NCI-H82 treated with DMSO at 0.1 percent for 48 hours (cell line): ENCODE measurements around the gene TSKS.

Source experiments
- DNase-seq: peaks from one replicate; lab custom pipeline; 2025; ENCODE audit not compliant: unreplicated experiment; lab: John Stamatoyannopoulos, UW

TSKS gene, protein sequence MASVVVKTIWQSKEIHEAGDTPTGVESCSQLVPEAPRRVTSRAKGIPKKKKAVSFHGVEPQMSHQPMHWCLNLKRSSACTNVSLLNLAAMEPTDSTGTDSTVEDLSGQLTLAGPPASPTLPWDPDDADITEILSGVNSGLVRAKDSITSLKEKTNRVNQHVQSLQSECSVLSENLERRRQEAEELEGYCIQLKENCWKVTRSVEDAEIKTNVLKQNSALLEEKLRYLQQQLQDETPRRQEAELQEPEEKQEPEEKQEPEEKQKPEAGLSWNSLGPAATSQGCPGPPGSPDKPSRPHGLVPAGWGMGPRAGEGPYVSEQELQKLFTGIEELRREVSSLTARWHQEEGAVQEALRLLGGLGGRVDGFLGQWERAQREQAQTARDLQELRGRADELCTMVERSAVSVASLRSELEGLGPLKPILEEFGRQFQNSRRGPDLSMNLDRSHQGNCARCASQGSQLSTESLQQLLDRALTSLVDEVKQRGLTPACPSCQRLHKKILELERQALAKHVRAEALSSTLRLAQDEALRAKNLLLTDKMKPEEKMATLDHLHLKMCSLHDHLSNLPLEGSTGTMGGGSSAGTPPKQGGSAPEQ

DNA sequence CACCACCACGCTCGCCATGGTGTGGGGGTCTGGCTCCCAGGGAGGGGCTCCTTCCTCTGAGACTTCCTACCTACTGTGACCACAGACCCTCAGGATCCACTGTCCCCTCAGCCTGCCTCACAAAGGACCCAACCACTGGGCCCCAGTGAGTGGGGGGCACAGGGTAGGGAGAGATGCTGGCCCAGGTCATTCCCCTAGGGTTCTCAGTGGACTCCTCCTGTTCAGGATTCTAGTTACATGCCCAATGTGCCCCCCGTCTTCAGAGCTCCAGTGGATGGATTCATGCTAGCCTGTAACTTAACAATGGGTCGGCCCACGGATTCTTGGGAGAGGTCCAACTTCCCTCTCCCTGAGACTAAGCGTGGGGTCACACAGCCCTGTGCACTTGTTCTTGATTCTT lies at the start of gene TSKS:
Gene TSKS, minus strand, starts transcription at position 77 of the 400 bp plus-strand sequence. Its CDS starts 59 bp downstream, at position 18.
- no peak for DNase-seq

DNA sequence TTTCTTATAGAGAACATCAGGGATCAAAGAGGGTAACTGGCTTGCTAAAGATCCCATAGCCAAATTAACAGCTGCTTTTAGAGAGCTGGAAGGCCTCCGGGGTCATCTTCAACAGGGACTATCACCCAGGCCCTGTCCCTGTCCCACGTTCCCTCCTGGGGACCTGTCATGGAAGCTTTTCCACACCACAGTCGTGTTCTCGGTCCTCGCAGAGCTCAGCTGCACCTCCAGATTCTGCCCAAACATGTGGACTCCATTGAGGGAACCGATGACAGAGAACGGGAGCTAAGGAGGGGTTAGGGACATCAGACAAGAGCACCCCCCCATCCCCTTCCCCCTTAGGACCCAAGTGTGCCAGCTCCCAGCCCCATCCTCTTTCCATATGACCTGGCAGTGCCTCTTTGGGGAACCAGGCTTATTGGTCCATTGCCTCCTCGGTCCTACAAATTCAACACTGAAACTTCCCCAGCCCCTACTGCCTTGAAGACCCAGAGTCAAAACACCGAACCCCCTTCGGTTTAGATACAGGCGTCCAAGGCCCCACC lies 49.4 kb upstream of the TSKS start:
- DNase-seq: no peak

DNA sequence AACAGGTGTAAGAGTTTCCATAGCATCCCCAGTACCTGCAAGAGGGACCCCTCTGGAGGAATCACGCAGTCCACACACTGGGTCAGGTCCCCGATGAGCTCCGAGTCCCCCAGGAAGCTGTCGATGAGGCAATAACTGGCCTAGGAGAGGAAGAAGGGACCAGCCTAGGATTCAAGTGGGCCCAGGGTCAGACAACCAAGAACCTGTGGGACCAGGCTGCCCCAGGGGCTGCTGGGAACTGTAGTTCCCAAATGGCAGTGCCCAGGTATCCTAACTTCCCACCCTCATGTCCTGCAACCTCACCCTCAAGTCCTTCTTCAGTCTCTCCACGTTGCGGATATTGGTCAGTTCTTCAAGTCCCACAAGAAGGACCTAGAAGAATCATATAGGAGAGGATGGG lies 48.2 kb upstream of the TSKS start:
- no peak for DNase-seq

DNA sequence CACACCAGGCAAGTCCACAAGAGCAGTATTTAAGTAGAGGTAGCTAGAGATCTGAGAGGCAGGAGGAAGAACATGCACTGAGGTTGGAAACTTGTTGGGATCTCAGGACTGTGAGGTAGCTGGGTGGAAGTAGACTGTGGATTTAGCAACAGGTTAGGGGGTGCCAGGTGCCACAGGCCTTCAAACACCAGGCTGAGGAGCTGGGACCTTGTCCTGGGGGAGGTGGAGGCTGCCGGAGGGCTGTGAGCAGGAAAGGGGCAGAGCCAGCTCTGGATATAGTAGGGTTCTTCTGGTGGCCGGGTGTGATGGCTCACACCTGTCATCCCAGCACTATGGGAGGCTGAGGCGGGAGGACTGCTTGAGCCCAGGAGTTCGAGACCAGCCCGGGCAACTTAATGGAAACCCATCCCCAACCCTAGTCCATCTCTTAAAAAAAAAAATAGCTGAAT lies 46.9 kb upstream of the TSKS start:
- no peak for DNase-seq

DNA sequence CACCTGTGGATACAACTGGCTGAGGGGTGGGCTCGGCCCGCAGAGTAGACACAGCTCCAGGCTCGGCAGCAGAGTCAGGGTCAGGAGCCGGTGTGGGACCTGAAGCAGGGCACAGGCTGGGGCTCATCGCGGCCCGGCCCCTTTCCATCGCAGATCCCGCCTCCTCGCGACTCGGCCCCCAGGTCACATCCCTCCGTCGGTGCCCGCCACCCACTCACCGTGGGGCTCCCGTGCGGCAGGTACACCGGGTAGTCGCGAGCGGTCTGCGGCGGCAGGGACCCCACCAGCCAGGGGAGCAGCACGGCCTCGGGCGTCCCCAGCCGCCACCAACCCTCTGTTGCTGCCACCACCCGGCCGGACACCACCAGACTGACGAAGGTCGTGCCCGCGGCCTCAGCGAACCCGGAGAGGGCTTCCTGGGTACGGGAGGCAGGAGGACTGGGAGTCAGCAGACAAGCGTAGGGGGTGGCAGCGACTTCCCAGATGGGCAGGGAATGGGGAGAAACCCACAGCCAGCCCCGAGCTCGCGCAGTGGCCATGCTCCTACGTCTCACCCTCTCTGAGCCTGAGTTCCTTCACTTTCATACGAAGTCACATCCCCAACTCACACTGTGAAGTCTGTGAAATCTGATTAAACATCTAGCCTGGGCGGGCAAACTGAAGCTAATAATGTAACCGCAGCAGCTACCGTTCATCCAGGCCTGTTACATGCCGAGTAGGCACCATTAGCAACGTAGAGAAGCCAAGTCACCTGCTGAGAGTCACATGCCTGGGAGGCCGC lies 46.2 kb upstream of the TSKS start:
- no peak for DNase-seq

DNA sequence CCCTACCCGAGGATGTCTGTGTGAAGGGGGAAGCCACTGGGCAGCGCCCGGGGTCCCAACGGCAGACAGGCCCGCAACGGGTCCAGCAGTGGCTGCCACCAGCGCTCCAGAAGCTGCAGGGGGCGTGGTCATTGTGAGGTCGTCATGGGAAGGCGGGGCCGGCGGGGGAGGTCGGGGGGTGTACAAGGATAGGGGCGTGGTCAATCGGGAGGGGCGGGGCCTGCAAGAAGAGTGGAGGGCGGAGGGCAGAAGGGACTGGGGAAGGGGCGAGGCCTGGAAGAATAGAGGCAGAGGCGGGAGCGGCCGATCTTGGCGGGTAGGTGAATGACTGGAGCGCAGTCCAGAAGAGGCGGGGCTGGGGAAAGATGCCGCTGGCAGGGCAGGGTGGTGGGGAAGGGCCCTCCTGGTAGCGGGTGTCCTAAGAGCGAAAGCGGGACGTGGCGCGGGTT lies 45.6 kb upstream of the TSKS start:
- peak; percentile 50 for DNase-seq

DNA sequence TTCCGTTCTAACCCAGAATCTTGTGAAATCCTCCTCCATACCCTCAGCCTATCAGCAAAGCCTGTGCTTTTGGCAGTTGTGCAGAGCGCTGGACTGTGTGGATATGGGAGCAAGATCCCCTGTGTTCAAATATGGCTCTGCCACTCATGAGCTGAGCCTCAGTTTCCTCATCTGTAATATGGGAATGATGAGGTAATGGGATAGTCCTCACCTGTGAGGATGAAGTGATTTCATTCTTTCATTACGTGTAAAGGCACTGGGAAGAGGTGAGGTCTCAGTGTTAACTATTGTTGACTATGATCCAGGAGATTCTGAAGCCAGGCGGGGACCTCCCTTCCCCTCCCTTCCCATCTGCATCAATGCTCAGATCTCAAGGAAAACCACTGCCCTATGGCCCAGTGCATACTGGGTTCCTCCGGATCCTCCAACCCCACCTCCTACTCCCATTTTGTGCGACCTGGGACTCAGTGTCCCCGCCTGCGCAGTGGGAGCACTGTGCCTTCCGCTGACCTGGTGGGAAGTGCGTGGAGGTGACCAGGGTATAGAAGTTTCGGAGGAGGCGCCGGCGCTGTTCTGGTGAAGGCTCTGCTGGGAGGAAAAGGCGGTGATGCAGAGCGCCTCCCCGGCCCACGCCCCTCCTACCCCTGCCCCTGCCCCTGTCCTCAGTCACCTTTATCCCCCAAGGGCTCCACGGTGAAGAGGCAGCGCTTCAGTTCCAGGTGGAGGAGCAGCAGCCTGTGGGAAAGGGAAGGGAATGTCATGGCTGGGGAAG lies 45.0 kb upstream of the TSKS start:
- DNase-seq: no peak

DNA sequence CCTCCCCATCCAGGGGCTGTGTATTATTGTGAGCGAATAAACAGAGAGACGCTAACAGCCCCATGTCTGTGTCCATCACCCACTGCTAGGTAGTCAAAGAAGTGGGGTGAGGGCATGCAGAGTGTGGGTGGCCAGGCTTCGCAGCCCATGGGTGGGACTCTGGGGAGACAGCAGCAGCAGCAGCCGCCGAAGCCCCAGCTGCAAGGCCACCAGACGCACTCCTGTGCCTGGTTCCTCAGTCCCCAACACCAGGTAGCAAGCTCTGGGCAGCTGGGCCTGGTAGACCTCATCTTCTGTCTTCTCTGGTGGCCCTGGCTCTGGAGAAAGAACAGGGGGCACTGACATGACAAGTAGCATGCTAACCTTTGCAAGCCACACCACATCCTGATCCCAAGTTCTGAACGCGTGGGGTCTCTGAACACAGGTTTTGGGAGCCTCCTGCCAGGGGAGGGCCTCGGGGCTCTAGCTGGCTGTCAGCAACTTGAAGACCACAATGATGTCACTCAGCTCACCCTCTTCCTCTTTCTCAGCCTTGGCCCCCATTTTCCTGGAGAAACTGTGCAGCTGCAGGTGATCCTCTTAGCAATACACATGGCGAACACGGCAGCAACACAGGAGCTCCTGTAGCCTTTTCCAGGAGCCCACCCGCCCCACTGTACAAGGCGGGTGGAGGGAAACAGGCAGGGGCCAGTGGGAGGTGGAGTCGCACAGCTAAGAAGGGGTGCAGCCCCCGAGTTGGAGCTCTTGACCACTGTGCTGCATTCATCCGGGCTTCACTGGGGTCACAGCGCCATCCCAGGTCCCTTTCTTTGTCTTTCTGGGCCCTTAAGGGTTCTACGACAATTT lies 44.2 kb upstream of the TSKS start:
- no peak for DNase-seq

DNA sequence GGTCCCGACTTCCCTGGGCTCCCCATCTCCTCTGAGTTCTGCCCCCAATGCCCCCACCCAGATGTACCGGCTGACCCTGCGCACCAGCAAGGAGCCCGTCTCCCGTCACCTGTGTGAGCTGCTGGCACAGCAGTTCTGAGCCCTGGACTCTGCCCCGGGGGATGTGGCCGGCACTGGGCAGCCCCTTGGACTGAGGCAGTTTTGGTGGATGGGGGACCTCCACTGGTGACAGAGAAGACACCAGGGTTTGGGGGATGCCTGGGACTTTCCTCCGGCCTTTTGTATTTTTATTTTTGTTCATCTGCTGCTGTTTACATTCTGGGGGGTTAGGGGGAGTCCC lies 43.5 kb upstream of the TSKS start:
- no peak for DNase-seq

DNA sequence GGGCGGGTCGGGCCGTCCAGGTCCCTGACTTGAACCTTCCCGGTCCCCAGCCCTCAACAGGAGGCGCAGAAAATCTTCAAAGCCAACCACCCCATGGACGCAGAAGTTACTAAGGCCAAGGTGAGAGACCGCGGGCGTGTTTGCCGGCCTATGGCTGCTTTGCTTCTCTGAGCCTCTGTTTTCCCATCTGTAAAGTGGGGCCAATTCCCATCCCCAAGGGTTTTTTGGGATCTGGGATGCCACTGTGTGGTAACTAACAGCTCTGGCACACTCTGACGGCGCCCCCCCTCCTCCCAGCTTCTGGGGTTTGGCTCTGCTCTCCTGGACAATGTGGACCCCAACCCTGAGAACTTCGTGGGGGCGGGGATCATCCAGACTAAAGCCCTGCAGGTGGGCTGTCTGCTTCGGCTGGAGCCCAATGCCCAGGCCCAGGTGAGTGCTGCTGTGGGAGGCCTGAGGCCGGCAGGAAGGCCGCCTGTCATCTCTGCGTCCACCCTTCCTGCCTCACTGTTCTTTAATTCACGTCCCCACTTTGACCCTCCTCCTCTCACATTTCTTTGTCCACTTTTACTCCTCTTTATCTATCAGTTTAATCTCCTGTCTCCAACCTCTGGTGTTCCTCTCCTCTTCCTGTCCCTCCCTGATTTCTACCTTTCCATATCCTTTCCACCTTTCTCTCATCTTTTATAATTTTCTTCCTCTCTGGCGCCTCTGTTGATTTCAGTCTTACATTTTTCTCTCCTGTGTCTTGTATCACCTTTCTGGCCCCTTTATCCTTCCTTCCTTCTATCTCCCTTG lies 42.9 kb upstream of the TSKS start:
- DNase-seq: no peak

DNA sequence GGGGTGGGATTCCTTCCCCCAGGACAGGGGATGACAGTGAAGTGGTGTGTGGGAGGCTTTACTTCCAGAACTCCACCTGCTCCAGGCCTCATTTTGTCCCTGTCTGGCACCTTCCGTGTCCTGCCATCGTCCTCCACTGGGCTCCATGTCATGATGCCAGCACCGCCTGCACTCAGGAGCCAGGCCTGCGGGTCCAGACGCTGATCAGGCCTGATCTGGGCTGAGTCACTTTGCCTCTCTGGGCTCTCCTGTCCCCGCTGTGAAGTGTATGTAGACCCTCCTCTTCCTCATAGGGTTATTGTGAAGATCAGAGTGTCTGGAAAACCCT lies 40.4 kb upstream of the TSKS start:
- DNase-seq: no peak

DNA sequence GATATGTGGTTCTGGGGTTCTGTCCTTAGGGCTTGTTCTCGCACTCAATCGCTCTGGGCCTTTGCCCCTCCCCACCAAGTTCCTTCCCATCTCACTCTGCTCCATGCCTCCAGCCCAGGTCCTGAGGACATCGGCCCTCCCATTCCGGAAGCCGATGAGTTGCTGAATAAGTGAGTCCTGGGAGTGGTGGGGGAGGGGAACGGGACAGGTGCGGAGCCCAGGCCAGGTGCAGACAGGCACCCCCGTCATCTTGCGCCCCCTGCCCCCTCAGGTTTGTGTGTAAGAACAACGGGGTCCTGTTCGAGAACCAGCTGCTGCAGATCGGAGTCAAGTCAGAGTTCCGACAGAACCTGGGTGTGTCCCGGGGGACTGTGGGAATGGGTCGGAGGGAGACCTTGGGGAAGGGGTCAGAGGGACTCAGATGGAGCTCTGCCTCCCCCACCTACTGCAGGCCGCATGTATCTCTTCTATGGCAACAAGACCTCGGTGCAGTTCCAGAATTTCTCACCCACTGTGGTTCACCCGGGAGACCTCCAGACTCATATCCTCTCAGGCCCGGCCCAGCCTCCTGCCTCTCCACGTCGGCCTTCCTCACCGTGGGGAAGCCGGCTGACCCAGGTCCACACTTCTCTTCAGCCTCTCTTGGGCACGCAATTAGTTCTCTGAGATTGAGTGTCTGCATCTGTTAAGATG lies 39.9 kb upstream of the TSKS start:
- no peak for DNase-seq

DNA sequence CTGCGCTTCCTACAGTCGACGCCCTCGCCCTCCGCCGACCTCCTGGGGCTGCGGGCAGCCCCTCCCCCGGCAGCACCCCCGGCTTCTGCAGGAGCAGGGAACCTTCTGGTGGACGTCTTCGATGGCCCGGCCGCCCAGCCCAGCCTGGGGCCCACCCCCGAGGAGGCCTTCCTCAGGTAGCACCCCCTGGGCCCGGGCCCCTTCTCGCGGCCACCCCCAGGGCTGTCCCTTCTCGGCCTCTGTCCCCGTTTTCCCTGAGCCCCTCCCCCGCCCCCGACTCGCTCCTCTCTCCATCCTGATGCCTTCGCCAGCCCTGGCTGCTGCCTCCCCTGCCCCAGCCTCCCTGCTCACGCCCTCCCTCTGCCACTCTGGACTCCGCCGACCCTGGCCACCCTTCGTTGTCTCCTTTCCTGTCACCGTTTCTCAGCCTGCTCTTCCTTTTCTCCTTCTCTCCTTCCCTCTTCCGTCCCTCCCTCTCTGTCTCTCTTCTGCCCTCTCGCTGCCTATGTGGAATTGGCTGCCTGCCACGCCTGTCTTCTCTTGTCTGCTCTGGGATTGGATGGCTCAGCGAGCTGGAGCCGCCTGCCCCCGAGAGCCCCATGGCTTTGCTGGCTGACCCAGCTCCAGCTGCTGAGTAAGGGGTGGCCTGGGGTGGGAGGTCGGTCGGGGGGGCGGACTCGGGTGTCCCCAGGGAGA lies 39.0 kb upstream of the TSKS start:
- DNase-seq: peak; percentile 88

DNA sequence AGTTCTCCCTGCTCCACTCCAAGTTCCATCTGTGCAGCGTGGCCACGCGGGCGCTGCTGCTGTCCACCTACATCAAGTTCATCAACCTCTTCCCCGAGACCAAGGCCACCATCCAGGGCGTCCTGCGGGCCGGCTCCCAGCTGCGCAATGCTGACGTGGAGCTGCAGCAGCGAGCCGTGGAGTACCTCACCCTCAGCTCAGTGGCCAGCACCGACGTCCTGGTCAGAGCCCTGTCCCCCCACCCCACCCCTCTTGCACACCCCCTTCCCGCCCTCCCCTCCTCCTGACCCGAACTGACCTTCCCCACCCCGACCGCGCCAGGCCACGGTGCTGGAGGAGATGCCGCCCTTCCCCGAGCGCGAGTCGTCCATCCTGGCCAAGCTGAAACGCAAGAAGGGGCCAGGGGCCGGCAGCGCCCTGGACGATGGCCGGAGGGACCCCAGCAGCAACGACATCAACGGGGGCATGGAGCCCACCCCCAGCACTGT lies 38.3 kb upstream of the TSKS start:
- DNase-seq: no peak

DNA sequence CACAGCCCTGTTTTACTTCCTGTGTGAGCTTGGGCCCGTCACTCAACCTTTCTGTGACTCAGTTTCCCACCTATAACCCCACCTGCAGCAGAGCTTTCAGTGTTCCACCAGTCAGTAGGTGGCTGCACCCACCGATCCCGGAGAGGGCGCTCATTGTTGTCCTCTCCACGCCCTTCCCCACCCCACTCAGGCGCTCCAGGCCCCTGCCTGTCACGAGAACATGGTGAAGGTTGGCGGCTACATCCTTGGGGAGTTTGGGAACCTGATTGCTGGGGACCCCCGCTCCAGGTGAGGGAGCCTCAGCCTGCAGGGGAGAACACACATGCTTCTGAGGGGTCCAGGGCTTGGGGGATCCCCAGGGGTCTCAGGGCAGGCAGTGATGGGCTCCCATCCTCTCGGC lies 37.7 kb upstream of the TSKS start:
- DNase-seq: no peak

DNA sequence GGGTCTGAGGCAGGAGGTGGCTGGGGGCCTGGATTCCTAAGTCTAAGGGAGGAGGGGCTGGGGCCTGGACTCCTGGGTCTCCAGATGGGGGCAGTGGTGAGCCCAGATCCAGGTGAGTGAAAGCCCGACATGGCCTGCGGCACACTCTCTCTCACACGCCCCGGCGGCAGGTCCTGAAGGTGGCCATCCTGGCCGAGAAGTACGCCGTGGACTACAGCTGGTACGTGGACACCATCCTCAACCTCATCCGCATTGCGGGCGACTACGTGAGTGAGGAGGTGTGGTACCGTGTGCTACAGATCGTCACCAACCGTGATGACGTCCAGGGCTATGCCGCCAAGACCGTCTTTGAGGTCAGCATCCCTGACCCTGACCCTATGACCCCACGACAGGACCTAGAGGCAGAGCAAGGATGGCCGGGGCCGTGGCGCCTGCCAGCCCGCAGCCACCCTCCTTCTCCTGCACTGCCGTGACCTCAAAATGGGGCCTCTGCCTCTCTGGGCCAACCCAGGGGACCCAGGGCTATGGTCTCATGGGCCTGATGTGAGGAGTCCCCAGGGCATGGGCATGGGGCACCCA lies 36.8 kb upstream of the TSKS start:
- no peak for DNase-seq

DNA sequence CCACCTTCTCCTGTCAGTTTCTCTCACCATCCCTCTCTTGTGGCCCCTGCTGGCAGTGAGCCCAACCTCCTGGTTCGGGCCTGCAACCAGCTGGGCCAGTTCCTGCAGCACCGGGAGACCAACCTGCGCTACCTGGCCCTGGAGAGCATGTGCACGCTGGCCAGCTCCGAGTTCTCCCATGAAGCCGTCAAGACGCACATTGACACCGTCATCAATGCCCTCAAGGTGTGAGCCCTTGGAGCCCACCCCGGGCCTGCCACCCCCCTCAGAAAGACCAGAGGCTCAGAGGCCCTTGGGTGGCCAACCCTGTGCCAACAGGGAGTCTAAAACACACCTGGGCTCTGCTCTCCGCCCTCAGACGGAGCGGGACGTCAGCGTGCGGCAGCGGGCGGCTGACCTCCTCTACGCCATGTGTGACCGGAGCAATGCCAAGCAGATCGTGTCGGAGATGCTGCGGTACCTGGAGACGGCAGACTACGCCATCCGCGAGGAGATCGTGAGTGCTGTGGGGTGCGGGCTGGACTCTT lies 36.2 kb upstream of the TSKS start:
- no peak for DNase-seq
